Stimulated activated CD8-positive, alpha-beta memory T cell treated with anti-CD3 and anti-CD28 coated beads, Interleukin-15, amount 100 ng/mL, for 48 hours (primary cell): ENCODE results near the gene CSTF3.
A peak's percentile ranks its signal among the peaks of the same experiment; 100 is the strongest.
"Not testable (repeated sequence)": the region's sequence is repeated elsewhere in the genome, so short reads cannot be mapped to it uniquely, and the experiment has no call there.

Experiments used
- DNase-seq, 2 donors: peaks; one replicate each; pipeline ENCODE4 v3.0.0-alpha.2; 2020; ENCODE audit warnings: low read depth in 2 of 2

The CSTF3 gene

DNA sequence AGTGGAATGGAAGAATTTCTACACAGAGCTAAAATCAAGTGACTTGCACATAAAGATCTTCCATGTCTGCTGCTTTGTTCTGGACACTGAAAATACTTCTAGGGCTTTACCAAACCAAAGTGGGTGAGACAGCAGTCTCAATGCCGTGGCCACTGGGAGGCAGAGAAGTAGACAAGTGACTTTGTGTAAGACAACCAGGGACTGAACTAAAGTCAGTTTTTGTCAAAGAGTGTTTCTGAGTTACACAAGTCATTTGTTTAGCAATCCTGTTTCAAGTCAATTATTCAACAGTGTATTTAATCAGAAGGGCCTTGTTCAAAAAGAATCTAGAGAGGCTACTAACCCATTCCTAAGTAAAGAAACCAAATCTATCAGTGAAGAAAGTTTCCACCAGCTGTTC is 75.3 kb downstream of the CSTF3 start:
- no peak for DNase-seq

DNA sequence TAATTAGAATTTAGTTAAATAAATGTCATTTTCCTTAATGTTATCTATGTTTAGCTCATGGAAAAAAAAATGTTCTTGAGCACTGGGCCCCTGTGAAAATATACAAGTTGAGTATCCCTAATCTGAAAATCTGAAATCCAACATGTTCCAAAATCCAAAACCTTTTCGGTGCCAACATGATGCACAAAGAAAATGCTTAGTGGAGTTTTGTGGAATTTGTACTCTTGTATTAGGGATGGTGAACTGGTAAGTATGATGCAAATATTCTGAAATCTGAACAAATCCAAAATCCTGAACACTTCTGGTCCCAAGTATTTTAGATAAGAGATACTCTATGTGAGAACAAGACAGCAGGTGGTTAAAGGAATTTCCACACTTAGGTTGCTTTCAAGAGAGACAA is 77.4 kb downstream of the CSTF3 start:
- no peak for DNase-seq

DNA sequence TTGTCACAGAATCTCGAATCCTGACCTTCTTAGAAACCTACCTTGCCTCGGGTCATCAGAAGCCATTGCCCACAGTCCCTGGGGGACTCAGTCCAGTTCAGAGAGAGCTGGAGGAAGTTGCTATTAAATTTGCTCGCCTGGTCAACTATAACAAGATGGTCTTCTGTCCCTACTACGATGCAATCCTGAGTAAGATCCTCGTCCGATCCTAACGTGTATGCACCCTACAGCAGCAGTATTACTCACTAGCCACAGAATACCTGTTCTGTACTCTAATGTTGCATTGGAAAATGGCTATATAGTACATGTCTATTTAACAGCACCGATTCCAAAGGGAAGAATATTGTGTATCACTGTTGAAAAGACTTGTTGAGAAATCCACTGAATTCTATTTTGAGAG is 88.8 kb downstream of the CSTF3 start:
- no peak for DNase-seq

DNA sequence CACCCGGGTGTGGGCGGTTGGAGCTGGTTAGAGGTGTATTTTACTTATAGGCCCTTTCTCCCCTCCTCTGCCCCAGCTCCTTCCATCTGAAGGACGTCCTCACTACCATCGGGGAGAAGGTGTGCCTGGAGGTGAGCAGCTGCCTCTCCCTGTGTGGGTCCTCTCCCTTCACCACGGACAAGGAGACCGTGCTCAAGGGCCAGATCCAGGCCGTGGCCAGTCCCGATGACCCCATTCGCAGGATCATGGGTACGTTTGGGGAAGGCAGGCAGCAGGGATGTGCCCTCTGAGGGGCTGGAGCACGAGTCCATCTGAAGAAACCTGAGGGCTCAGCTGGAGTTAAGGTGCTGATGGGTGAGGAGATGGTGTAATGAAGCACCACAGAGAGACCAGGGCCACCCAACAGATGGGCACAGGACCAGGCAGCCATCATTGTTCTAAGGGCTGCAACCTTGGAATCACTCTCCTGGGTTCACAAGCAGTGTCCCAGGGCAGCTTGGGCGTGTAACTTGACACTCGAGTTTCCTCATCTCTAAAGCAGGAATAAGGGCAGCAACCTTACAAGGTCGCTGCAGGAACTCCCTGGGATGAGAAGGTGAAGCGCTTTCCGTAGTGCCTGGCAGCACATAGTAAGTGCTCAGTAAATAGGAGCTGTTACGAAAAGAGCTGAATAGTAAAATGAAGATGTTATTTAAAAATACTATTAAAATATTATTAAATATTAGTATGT is 92.5 kb downstream of the CSTF3 start:
- no peak for DNase-seq

DNA sequence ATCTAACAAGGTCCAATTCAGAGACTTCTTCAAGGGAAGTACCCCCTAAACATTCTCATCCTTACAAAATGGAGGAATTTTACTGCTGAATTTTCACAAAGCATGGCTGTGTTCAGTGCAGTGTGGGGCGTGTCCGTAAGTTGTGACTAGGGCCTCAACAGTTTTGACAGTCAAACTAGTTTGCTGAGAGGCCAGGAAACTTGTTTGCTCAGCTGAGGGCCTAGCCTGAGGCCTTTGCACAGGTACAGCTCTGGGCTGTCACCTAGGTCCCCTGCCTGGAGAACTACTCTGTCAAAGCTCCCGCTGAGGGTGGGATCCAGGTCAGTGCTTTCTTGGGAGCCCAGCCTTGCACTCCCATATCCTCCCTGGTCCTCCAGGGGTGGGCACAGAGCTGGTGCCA is 94.0 kb downstream of the CSTF3 start:
- DNase-seq = no peak

DNA sequence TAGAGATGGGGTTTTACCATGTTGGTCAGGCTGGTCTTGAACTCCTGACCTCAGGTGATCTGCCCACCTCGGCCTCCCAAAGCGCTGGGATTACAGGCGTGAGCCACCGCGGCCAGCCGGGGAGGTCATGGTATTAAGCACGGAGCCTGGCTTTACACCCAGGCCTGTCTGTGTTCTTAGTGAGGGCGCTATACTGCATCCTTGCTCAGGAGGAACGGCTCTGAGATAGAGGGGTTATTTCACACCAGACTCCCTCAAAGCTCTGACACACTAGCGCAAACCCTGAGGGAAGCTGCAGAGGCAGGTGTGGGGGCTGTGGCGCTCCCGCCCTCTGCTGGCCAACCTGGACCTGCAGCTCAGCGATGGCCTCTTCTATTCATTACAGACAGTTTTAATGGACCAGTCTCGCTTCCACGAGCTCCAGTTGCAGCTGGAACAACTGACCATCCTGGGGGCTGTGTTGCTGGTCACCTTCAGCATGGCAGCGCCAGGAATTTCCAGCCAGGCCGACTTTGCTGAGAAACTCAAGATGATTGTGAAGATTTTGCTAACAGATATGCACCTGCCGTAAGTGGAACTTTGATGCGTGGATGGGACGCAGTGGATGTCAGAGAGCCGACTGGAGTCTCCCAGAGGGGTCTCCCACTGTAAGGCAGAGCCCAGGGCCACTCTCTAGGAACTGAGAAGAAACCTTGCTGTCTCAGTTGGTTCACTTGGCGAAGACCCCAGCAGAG is 95.7 kb downstream of the CSTF3 start:
- DNase-seq = peak; percentile 55 to 56

DNA sequence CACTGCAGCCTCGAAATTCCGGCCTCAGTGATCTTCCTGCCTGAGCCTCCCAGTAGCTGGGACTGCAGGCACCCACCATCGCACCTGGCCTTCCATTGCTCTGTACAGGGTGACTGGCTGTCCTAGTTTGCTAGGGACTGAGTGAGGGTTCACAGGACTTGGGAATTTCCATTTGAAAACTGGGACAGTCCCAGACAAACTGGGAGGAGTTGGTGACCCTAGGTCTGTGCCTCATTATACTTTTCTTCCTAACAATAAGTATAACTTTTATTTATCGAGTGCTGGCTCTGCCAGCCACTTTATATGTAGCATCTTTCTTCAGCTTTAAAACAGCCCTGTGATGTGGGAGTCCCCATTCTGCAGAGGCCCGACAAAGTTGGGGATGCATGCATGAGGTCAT is 96.4 kb downstream of the CSTF3 start:
- no peak for DNase-seq

DNA sequence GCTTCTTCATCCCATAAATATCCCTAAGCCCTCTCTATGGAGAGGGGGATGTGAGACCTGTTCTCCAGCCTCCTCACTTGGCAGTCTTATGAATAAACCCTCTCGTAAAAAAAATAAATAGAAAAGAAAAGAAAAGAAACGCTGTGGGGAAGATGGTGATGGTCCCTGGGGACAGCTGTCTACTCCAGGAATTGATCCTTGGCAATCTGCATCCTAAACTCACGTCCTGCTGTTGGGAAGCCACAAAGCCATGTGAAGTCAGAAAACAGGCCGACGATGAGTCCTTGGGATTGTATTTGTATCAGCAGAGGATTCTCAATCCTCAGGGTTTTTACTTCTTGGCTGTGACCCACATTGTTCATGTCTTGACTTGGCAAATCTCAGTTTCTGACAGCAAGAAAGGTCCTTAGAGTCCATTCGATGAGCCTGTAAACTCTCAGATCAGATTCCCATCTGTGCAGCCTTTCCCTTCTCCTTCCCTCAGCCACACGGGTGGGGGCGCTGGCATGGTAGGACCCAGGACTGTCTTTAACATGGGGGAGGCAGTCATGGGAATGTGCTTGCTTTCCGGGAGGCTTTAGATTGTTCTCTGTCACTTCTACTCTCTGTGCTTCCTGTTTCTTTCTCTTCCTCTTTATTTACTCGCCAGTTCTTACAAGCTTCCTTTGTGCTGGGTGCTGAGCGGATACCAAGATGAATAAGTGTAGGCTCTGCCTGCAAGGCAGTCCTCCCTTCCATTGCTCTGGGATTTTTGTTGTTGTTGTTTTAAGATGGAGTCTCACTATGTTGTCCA is 97.1 kb downstream of the CSTF3 start:
- DNase-seq = no peak

DNA sequence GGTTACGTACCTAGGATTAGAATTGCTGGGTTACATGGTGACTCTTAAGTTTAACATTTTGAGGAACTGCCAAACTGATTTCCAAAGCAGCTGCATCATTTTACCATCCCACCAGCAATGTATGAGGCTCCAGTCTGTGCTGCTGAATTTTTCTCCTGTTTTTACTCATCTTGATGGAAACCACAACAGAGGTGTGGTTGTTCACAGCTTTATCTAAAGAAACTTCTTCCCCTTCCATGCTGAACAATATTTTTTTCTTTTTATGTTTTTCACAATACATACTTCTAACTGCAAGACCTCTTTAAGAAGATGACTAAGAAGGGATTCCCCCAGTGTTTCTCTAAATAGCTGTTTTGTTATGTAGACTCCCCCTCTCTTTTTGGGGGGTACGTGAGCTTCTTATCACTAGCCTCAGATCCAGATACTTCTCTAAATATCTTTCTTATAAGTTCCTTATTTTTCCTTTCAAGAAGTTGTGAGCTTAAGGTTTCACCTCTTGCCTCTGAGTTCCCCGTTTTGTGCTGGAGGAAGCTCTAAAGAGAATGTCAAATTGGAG is 97.9 kb downstream of the CSTF3 start:
- no peak for DNase-seq

DNA sequence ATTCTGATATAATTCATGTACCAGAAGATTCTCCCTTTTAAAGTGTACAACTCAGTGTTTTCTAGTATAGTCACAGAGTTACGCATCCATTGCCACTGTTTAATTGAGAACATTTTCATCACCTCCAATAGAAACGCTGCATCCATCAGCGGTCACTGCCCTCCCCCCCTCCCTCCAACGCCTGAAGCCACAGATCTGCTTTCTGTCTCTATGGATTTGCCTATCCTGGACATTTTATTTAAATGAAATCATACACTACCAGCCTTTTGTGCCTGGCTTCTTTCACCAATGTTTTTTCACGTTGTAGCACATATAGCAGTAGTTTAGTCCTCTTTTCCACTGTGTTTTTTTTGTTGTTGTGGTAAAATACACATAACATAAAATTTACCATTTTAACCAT is 99.1 kb downstream of the CSTF3 start:
- DNase-seq = no peak

DNA sequence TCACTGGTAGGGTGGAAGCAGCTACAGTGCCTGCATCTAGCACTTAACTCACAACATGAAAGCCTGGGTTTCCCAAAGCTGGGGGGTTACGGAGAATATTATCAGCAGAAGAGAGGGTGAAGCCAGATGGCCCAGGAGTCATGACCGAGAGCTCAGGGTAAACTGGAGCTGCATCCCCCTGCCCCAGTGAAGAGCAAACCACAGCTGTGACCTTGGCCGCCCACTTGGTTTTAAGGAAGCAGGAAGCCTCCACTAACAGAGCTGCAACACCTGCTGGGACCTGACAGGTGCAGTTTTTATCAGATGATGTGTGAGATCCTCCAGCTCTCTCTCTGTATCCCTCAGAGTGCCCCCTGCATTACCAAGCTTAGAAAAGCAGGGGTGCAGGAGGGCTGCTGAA is 101.0 kb downstream of the CSTF3 start:
- DNase-seq = no peak

DNA sequence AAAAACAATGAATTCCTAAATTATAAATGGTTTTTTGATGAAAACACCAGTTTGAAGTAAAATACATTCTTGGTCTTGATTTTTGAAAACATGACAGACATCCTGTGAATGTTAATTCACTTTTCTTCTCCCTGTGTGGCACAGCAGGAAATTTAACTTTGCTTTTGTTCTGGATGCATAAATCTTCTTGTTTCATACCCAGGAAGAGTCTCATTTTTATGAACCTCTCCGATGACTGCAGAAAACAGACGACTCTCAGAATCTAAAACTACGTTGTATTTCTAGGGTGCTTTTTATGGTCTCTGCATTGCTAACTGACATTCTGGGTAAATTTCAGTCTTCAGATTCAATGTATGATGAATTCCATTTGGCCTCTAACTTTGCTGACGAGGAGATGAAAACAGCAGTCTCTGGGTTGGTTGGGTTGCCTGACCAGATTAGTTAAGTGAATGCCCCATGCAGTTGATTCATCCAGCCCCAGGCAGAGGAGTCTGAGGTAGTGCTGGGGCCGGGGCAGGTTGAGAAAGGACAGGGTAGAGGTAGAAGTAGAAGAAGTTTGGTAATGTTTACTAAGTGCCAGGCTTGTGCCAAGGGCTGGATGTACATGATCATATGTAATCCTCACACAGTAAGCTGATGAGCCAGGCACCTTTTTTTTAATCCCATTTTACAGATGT is 101.8 kb downstream of the CSTF3 start:
- DNase-seq = no peak

DNA sequence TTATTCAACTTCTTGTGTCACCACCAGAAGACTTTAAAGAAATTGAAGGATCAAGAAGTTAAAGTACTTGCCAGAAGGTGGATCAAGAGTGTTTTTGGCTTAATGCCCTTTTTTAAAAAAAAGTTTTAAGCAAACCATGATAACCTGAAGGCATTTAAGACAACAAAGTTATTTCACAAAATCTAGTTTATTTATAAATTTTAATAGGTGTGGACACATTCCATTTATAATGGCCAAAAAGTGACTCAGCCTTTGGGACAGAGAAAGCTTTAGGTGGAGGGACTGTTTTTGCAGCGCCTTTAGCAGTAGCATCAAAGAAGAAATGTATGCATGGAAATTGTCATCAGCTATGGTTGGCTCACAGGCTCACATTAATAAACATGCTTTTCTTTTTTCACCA is 104.0 kb downstream of the CSTF3 start:
- DNase-seq = no peak

DNA sequence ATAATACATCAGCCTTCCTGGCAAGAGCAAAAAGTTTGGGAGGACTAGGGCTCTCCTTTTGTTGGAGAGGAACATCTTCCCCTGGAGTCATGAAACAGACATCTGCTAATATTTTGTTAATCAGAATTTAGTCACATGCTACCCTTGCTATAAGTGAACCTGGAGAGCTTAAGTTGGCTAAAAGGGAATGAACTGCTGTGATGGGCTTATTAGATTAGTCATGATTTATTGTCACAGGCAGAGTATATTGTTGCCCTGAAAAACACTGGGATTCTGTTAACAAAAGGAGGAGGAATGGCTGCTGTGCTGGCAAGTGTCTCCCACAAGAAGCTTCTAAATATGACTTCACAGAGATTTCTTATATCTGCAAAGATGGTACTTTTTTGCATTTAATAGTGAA is 105.9 kb downstream of the CSTF3 start:
- DNase-seq = no peak

DNA sequence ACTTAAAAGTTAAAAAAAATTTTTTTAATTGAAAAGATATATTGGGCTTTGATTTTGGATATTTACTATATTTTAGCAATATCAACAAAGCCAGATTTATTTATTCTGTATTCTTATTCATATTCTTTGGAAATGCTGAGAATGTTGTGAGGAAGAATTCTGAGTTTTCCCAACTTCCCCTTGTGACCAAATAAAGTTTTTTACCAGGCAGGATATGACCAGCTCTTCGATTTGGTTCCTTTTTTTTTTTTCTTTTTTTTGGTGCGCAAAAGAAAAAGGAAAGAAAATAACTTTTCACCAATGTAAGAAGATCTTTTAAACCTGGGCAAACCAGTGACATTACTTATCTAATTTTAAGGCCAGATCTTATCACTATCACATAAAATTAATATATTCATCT is 109.0 kb downstream of the CSTF3 start:
- DNase-seq = no peak

DNA sequence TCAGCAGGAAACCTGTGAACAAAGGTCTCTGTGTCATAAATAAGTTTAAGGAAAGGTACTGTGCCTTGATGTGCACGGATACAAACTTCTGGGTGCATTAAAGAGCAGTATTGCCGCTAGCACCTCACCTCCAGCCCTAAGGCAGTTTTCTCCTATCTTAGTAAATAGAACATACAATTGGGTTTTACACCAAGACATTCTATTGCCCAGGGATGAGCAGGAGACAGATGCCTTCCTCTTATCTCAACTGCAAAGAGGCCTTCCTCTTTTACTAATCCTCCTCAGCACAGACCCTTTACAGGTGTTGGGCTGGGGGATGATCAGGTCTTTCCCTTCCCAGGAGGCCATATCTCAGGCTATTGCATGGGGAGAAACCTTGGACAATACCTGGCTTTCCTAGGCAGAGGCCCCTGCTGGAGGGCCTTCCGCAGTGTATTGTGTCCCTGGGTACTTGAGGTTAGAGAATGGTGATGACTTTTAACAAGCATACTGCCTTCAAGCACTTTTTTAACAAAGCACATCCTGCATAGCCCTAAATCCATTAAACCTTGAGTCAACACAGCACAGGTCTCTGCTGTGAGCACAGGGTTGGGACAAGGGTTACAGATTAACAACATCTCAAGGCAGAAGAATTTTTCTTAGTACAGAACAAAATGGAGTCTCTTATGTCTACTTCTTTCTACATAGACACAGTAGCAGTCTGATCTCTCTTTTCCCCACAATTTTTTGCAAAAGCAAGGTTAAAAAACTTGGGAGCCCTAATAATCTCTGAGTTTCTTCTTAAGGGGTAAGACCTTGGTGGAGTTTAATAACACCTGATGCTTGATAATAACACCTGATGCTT is 111.5 kb downstream of the CSTF3 start:
- not testable (repeated sequence) for DNase-seq

DNA sequence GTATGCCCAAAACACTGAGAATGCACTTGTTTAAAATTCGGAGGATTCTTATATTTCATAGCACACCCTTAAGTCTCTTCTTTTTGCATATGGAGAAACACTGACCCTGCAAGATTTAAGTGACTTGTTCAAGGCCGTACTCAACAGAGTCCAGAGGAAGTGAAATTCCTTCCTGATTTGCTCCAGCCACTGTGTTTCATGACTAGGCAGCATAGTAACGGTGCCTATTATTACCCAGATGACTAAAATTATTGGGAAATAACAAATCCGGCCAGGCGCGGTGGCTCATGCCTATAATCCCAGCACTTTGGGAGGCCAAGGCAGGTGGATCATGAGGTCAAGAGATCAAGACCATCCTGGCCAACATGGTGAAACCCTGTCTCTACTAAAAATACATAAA is 112.6 kb downstream of the CSTF3 start:
- not testable (repeated sequence) for DNase-seq

DNA sequence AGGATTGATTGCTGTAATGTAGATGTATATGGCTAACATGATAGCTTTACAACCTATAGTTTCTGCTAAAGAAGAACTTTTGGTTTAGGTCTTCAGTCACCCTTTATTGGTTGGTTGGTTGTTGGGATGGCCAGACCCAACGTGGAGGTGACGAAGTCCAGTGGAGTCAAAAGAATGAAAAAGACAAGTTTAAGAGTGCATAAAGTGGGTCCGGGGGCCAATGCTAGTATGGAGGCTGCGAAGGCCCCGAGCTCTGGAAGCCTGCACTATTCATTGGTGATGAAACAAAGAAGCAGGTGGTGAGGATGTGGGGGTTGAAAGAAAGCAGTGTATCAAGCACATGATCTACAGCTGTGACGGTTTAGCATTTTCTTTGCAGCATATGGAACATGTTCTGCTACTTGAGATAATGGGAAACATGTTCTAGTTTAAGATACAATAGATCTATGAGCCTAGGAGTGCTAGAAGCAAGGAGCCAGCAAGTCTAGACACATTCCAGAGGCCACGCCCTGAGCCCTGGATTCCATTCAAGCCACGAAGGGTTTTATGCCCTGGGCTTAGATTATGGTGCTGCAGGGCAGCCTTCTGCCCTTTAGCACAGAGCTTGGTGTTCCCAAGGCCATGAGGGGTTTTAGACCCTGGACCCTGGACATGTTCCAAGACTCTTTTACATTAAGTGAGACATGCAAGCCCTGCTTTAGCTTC is 115.6 kb downstream of the CSTF3 start:
- DNase-seq = no peak

DNA sequence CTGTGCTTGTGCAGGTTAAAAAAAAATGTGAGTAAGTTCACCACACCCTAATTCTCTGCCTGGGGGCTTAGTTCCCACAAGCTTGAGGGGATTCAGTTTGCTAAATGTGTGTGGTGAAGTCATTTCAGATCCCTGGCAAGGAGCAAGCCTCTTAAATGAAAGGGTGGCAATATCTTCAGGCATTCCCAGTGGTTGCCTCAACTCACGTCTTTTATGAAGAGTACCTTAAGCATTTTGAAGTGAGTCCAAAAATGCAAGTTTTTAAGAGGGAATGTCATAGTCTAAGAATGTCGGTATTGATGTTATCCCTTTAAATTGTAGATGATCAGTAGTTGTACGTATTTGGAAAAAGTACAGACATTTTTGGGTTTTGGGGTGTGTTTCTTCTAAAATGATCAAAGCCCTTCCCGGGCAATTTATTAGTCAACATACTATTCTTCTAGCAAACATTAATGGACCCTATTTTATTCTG is 117.0 kb downstream of the CSTF3 start:
- no peak for DNase-seq

DNA sequence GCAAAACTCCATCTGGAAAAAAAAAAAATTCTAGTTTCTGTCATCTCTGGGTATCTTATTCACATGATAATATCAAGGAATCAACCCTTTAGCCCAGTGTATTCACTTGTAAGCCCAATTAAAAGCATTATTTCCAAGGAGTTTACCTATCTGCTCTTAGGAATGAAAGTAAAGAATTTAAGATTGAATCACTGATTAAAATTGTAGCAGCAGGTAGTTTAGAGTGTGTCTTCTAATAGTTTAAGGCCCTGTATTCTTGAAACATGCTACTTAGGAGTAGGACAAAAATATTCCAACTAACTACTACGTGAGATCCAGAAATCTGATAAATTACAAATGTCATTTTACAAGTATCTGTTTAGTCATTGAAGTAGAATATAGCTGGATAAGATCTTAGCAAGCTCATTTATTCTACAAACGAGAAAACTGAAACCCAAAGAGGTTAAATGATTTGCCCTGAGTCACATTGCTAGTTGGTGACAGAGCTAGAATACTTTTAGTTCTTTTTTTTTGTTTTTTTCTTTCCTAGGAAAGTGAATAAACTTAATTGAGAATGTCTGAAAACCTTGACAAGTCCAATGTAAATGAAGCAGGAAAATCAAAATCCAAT is 118.0 kb downstream of the CSTF3 start:
- DNase-seq = no peak
